ENCODE data around the gene CIZ1.
"Not testable (repeated sequence)": the region's sequence is repeated elsewhere in the genome, so short reads cannot be mapped to it uniquely, and the experiment has no call there.

The CIZ1 gene

GRCh38 chr9:128132139-128132538 is 59.2 kb downstream of the CIZ1 start:
- not testable (repeated sequence) for H3K9me3 ChIP-seq (ENCODE audit: control insufficient read depth in 1 of 2, low read length in 2 of 2); H3K36me3 ChIP-seq (ENCODE audit: control insufficient read depth in 1 of 2, insufficient read depth in 2 of 2, low read length in 2 of 2); H3K4me3 ChIP-seq (ENCODE audit: low read depth in 1 of 2, low read length in 2 of 2); H3K4me1 ChIP-seq (ENCODE audit: control insufficient read depth in 1 of 2, insufficient read depth in 2 of 2, low read length in 2 of 2); H3K27me3 ChIP-seq (ENCODE audit: low read depth, low read length); H3K27ac ChIP-seq (ENCODE audit: low read length)

- H3K36me3 ChIP-seq (ENCODE audit: control insufficient read depth in 1 of 2, insufficient read depth in 2 of 2, low read length in 2 of 2); H3K27ac ChIP-seq (ENCODE audit: low read length); H3K27me3 ChIP-seq (ENCODE audit: low read depth, low read length); H3K9me3 ChIP-seq (ENCODE audit: control insufficient read depth in 1 of 2, low read length in 2 of 2); H3K4me3 ChIP-seq (ENCODE audit: low read depth in 1 of 2, low read length in 2 of 2): not testable (repeated sequence)
- H3K4me1 ChIP-seq (ENCODE audit: control insufficient read depth in 1 of 2, insufficient read depth in 2 of 2, low read length in 2 of 2): peaks cover under 1 to 14% of the 10 kb centered on the region in 2 donors
These were observed 60.0 kb downstream of the CIZ1 start for GRCh38 chr9:128131346-128131745.

GRCh38 chr9:128130651-128131050 is 60.7 kb downstream of the CIZ1 start:
- not testable (repeated sequence) for H3K9me3 ChIP-seq (ENCODE audit: control insufficient read depth in 1 of 2, low read length in 2 of 2); H3K27me3 ChIP-seq (ENCODE audit: low read depth, low read length); H3K4me3 ChIP-seq (ENCODE audit: low read depth in 1 of 2, low read length in 2 of 2); H3K27ac ChIP-seq (ENCODE audit: low read length); H3K36me3 ChIP-seq (ENCODE audit: control insufficient read depth in 1 of 2, insufficient read depth in 2 of 2, low read length in 2 of 2)
- peaks cover 8 to 21% of the 10 kb centered on the region in 2 donors for H3K4me1 ChIP-seq (ENCODE audit: control insufficient read depth in 1 of 2, insufficient read depth in 2 of 2, low read length in 2 of 2)

- not testable (repeated sequence) for H3K9me3 ChIP-seq (ENCODE audit: control insufficient read depth in 1 of 2, low read length in 2 of 2); H3K27me3 ChIP-seq (ENCODE audit: low read depth, low read length); H3K27ac ChIP-seq (ENCODE audit: low read length); H3K4me3 ChIP-seq (ENCODE audit: low read depth in 1 of 2, low read length in 2 of 2); H3K36me3 ChIP-seq (ENCODE audit: control insufficient read depth in 1 of 2, insufficient read depth in 2 of 2, low read length in 2 of 2)
- peaks cover 13 to 27% of the 10 kb centered on the region in 2 donors for H3K4me1 ChIP-seq (ENCODE audit: control insufficient read depth in 1 of 2, insufficient read depth in 2 of 2, low read length in 2 of 2)
These were observed 61.3 kb downstream of the CIZ1 start for GRCh38 chr9:128129976-128130590.

- Histone ChIP-seq H3K36me3 (ENCODE audit: control insufficient read depth in 1 of 2, insufficient read depth in 2 of 2, low read length in 2 of 2) (peaks cover 4 to 7% of the 10 kb centered on the region in 2 donors), H3K27ac (ENCODE audit: low read length) (peak overlapping the region; percentile 82), H3K9me3 (ENCODE audit: control insufficient read depth in 1 of 2, low read length in 2 of 2) (no peaks in the 10 kb centered on the region), H3K4me1 (ENCODE audit: control insufficient read depth in 1 of 2, insufficient read depth in 2 of 2, low read length in 2 of 2) (peaks cover 19 to 29% of the 10 kb centered on the region in 2 donors), H3K27me3 (ENCODE audit: low read depth, low read length) (no peaks in the 10 kb centered on the region), H3K4me3 (ENCODE audit: low read depth in 1 of 2, low read length in 2 of 2) (peak overlapping the region; percentile 83 to 94)
These were observed 62.4 kb downstream of the CIZ1 start for GRCh38 chr9:128128836-128129590.

GRCh38 chr9:128127990-128128835 is 63.2 kb downstream of the CIZ1 start:
- Histone ChIP-seq H3K4me3 (ENCODE audit: low read depth in 1 of 2, low read length in 2 of 2) (peak overlapping the region; percentile 83 to 94), H3K27ac (ENCODE audit: low read length) (peak overlapping the region; percentile 82), H3K9me3 (ENCODE audit: control insufficient read depth in 1 of 2, low read length in 2 of 2) (no peaks in the 10 kb centered on the region), H3K36me3 (ENCODE audit: control insufficient read depth in 1 of 2, insufficient read depth in 2 of 2, low read length in 2 of 2) (peaks cover 4 to 13% of the 10 kb centered on the region in 2 donors), H3K27me3 (ENCODE audit: low read depth, low read length) (no peaks in the 10 kb centered on the region), H3K4me1 (ENCODE audit: control insufficient read depth in 1 of 2, insufficient read depth in 2 of 2, low read length in 2 of 2) (peaks cover 19 to 29% of the 10 kb centered on the region in 2 donors)

GRCh38 chr9:128127568-128127989 is 63.8 kb downstream of the CIZ1 start, which contains the start of gene PTGES2:
PTGES2 (minus strand) TSS chr9:128127729; CDS start chr9:128127717, 12 bp downstream.
- Histone ChIP-seq H3K9me3 (ENCODE audit: control insufficient read depth in 1 of 2, low read length in 2 of 2) (no peaks in the 10 kb centered on the region), H3K27ac (ENCODE audit: low read length) (peak within 1 kb of the TSS; percentile 82), H3K4me3 (ENCODE audit: low read depth in 1 of 2, low read length in 2 of 2) (peak within 1 kb of the TSS; percentile 83 to 94), H3K4me1 (ENCODE audit: control insufficient read depth in 1 of 2, insufficient read depth in 2 of 2, low read length in 2 of 2) (peaks cover 19 to 29% of the 10 kb centered on the region in 2 donors), H3K36me3 (ENCODE audit: control insufficient read depth in 1 of 2, insufficient read depth in 2 of 2, low read length in 2 of 2) (peaks cover 4 to 18% of the 10 kb centered on the region in 2 donors), H3K27me3 (ENCODE audit: low read depth, low read length) (no peaks in the 10 kb centered on the region)

- Histone ChIP-seq H3K4me1 (ENCODE audit: control insufficient read depth in 1 of 2, insufficient read depth in 2 of 2, low read length in 2 of 2) (peaks cover 19 to 29% of the 10 kb centered on the region in 2 donors), H3K27me3 (ENCODE audit: low read depth, low read length) (no peaks in the 10 kb centered on the region), H3K27ac (ENCODE audit: low read length) (no peak overlapping the region), H3K9me3 (ENCODE audit: control insufficient read depth in 1 of 2, low read length in 2 of 2) (no peaks in the 10 kb centered on the region), H3K36me3 (ENCODE audit: control insufficient read depth in 1 of 2, insufficient read depth in 2 of 2, low read length in 2 of 2) (peaks cover 8 to 35% of the 10 kb centered on the region in 2 donors), H3K4me3 (ENCODE audit: low read depth in 1 of 2, low read length in 2 of 2) (no peak overlapping the region)
These were observed 65.6 kb downstream of the CIZ1 start for GRCh38 chr9:128125580-128126354.

- H3K36me3 ChIP-seq (ENCODE audit: control insufficient read depth in 1 of 2, insufficient read depth in 2 of 2, low read length in 2 of 2): peaks cover 8 to 41% of the 10 kb centered on the region in 2 donors
- H3K4me3 ChIP-seq (ENCODE audit: low read depth in 1 of 2, low read length in 2 of 2): no peak overlapping the region
- H3K27ac ChIP-seq (ENCODE audit: low read length): no peak overlapping the region
- H3K27me3 ChIP-seq (ENCODE audit: low read depth, low read length): no peaks in the 10 kb centered on the region
- peaks cover 19 to 29% of the 10 kb centered on the region in 2 donors for H3K4me1 ChIP-seq (ENCODE audit: control insufficient read depth in 1 of 2, insufficient read depth in 2 of 2, low read length in 2 of 2)
- H3K9me3 ChIP-seq (ENCODE audit: control insufficient read depth in 1 of 2, low read length in 2 of 2): no peaks in the 10 kb centered on the region
These were observed 66.3 kb downstream of the CIZ1 start for GRCh38 chr9:128124873-128125579.

- Histone ChIP-seq H3K9me3 (ENCODE audit: control insufficient read depth in 1 of 2, low read length in 2 of 2) (no peaks in the 10 kb centered on the region), H3K4me3 (ENCODE audit: low read depth in 1 of 2, low read length in 2 of 2) (no peak overlapping the region), H3K27ac (ENCODE audit: low read length) (no peak overlapping the region), H3K4me1 (ENCODE audit: control insufficient read depth in 1 of 2, insufficient read depth in 2 of 2, low read length in 2 of 2) (peaks cover 19 to 29% of the 10 kb centered on the region in 2 donors), H3K27me3 (ENCODE audit: low read depth, low read length) (no peaks in the 10 kb centered on the region), H3K36me3 (ENCODE audit: control insufficient read depth in 1 of 2, insufficient read depth in 2 of 2, low read length in 2 of 2) (peaks cover 8 to 41% of the 10 kb centered on the region in 2 donors)
These were observed 66.9 kb downstream of the CIZ1 start for GRCh38 chr9:128124451-128124850.
